Upper lobe of left lung (tissue), 6 donors: ENCODE measurements around the gene COA5. TPM values are rescaled to one million over a fixed set of nuclear protein-coding genes. Genes with fewer than 3 reads are reported as not detected.
A peak's percentile ranks its signal among the peaks of the same experiment; 100 is the strongest.

Experiments used
- ATAC-seq, 2 donors: fragments of 200-7000 bp; cut with Tn5 transposase; one replicate each; pipeline ENCODE4 v1.9.1; 2022; ENCODE audit warnings: mild to moderate bottlenecking in 2 of 2, moderate library complexity in 2 of 2; ENCODE audit not compliant: low FRiP score in 2 of 2
- DNase-seq, 2 donors: peaks; one replicate each; pipeline ENCODE4 v3.0.0-alpha.2; 2019 to 2020
- H3K27ac ChIP-seq, 4 donors: fragments of 200-600 bp; sonication (generic); one replicate each; pipeline ENCODE4 v1.5.1; 2016 to 2019
- H3K27me3 ChIP-seq, 4 donors: fragments of 200-600 bp; sonication (generic); one replicate each; pipeline ENCODE4 v1.5.1; 2017 to 2019
- H3K36me3 ChIP-seq, 4 donors: fragments of 200-600 bp; sonication (generic); one replicate each; pipeline ENCODE4 v1.5.1; 2016 to 2019
- H3K4me1 ChIP-seq, 4 donors: fragments of 200-600 bp; sonication (generic); one replicate each; pipeline ENCODE4 v1.5.1; 2018 to 2019
- H3K4me3 ChIP-seq, 4 donors: fragments of 200-600 bp; sonication (generic); one replicate each; pipeline ENCODE4 v1.5.1; 2017 to 2019; ENCODE audit warnings: mild to moderate bottlenecking in 2 of 4, moderate library complexity in 1 of 4
- H3K9me3 ChIP-seq, 4 donors: fragments of 200-600 bp; sonication (generic); one replicate each; pipeline ENCODE4 v1.5.1; 2018 to 2019
- EP300 ChIP-seq, 4 donors: sonication (generic); formaldehyde crosslinking; IDR thresholded peaks; one replicate each; pipeline ENCODE4 v1.5.1; 2017; ENCODE audit warnings: antibody characterized with exemption in 4 of 4, control low read depth in 2 of 4
- POLR2A ChIP-seq, 4 donors: fragments of 450-650 bp; IDR thresholded peaks; one replicate each; pipeline ENCODE4 v1.5.1; 2016 to 2017; ENCODE audit warnings: antibody characterized with exemption in 4 of 4, mild to moderate bottlenecking in 2 of 4
- POLR2AphosphoS5 ChIP-seq, 2 donors: sonication (generic); formaldehyde crosslinking; IDR thresholded peaks; one replicate each; pipeline ENCODE4 v1.5.1; 2017; ENCODE audit warnings: antibody characterized with exemption in 2 of 2
- WGBS, 2 donors: methylation state at CpG; one replicate each; pipeline ENCODE4 v1.1.5; 2017 to 2018; 5-methylcytosine and 5-hydroxymethylcytosine counted together
- total RNA-seq, 6 donors: library from RNA; depleted of rRNA in 4 of 6; stranded (reverse); fragments of >200 nt in 4 of 6; gene quantifications; one replicate each; pipeline versions ENCODE4 v1.1.0 to v1.2.1, GENCODE V29; 2016 to 2021
- TF ChIP-seq, protein P1 (sequence below), 6 experiments: fragments of 450-650 bp in 4 of 6; fragments of 200-600 bp in 2 of 6; sonication (generic) in 2 of 6; IDR thresholded peaks; one replicate each; pipeline ENCODE4 v1.5.1; 2016 to 2019; ENCODE audit warnings: antibody characterized with exemption in 6 of 6
- donor health status: DM: no; HTN: no; CAD: no; lungs with moderate emphysema.
- donor health status: DM: no; HTN: yes; CAD: no; lungs with severe emphysema.

The COA5 gene
- total RNA-seq, 6 donors from 2014 or later = 22.8 to 37.7 (median 27.0) TPM

DNA sequence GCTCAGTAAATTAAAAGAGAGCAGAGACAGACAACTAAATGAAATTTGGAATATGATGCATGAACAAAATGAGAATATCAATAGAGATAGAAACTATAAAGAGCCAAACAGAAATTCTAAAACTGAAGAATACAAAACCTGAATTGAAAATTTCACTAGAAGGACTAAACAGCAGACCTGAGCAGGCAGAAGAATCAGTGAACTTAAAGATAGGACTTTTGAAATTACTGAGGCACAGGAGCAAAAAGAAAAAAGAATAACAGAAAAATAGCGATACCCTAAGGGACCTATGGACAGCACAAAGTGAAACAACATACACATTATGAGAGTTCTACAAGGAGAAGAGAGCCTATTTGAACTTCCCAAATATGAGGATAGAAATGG lies 41.7 kb upstream of the COA5 start:
- no peak overlapping the region for H3K4me3 ChIP-seq
- TF ChIP-seq, protein P1, sequence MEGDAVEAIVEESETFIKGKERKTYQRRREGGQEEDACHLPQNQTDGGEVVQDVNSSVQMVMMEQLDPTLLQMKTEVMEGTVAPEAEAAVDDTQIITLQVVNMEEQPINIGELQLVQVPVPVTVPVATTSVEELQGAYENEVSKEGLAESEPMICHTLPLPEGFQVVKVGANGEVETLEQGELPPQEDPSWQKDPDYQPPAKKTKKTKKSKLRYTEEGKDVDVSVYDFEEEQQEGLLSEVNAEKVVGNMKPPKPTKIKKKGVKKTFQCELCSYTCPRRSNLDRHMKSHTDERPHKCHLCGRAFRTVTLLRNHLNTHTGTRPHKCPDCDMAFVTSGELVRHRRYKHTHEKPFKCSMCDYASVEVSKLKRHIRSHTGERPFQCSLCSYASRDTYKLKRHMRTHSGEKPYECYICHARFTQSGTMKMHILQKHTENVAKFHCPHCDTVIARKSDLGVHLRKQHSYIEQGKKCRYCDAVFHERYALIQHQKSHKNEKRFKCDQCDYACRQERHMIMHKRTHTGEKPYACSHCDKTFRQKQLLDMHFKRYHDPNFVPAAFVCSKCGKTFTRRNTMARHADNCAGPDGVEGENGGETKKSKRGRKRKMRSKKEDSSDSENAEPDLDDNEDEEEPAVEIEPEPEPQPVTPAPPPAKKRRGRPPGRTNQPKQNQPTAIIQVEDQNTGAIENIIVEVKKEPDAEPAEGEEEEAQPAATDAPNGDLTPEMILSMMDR (IDR thresholded peaks at IDR 0.05) = no peak
- TF ChIP-seq EP300 (IDR thresholded peaks at IDR 0.05) (no peak), POLR2AphosphoS5 (IDR thresholded peaks at IDR 0.05) (no peak), POLR2A (IDR thresholded peaks at IDR 0.05) (no peak)
- ATAC-seq (no peak), DNase-seq (no peak)
- H3K27me3 ChIP-seq = no peaks in the 10 kb centered on the region
- no peaks in the 10 kb centered on the region for H3K9me3 ChIP-seq
- peaks cover 0 to 32% (median 15%) of the 10 kb centered on the region in 4 donors for H3K36me3 ChIP-seq
- WGBS, 2 donors = 94 to 100% methylated on average over 1 of the region's 1 CpG
- peaks cover 0 to 8% (median 7%) of the 10 kb centered on the region in 4 donors for H3K4me1 ChIP-seq
- H3K27ac ChIP-seq = peak overlapping the region in 1 of 4 donors; percentile 38

DNA sequence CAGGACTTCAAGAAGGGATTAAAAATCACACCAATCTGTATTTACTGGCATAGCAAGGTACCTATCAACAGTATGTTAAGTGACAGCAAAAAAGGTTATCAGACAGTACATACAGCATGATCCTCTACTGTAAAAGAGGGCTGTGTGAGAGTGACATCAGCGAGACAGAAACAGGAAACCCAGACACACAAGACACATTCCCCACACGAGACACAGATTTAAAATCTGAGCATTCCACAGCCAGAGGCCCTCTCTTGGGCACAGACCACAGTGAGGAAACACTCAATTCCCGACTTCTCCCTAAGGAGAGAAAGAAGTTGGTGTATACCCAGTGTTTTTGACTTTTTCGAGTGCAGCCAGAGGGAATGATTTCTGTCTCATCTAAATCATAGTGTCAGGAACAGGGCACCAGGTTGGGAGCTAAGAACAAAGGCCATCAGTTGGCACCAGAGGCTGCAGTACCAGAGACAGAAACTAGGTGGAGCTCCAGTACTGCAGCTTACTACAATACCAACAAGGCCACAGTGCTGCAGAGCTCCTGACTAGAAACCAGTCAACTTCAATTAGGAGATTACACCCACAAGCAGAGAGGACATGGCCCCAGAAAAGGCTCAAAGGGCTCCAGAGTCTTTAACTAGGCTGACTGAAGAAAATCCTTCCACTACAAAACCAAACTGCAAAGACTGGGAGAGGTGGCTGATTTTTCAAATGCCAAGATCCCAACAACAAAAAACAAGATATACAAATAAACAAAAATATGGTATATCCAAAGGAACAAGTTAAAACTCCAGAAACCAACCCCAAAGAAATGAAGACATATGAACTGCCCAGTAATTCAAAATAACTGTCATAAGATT lies 41.1 kb upstream of the COA5 start:
- peak overlapping the region in 2 of 4 donors; percentile 28 to 38 for H3K27ac ChIP-seq
- H3K9me3 ChIP-seq = no peaks in the 10 kb centered on the region
- H3K27me3 ChIP-seq = no peaks in the 10 kb centered on the region
- peak in 1 of 2 donors; percentile 85 for DNase-seq
- TF ChIP-seq EP300 (IDR thresholded peaks at IDR 0.05) = no peak
- TF ChIP-seq, protein P1 (IDR thresholded peaks at IDR 0.05) = peak; percentile 92 to 96 (median 95)
- ATAC-seq = peak; percentile 94 to 96
- no peak overlapping the region for H3K4me3 ChIP-seq
- 15 to 21% methylated on average over 4 of the region's 4 CpGs for WGBS, 2 donors
- peaks cover 0 to 36% (median 15%) of the 10 kb centered on the region in 4 donors for H3K36me3 ChIP-seq
- H3K4me1 ChIP-seq = peaks cover 0 to 8% (median 6%) of the 10 kb centered on the region in 4 donors

- WGBS, 2 donors = 84 to 94% methylated on average over 4 of the region's 4 CpGs
- TF ChIP-seq, protein P1 (IDR thresholded peaks at IDR 0.05) = no peak
- no peak for TF ChIP-seq EP300 (IDR thresholded peaks at IDR 0.05)
- no peak for TF ChIP-seq POLR2AphosphoS5 (IDR thresholded peaks at IDR 0.05)
- no peak for TF ChIP-seq POLR2A (IDR thresholded peaks at IDR 0.05)
- Histone ChIP-seq H3K36me3 (peaks cover 0 to 38% (median 15%) of the 10 kb centered on the region in 4 donors), H3K4me3 (no peak overlapping the region), H3K27me3 (no peaks in the 10 kb centered on the region), H3K4me1 (peaks cover 0 to 12% (median 6%) of the 10 kb centered on the region in 4 donors), H3K27ac (no peak overlapping the region), H3K9me3 (no peaks in the 10 kb centered on the region)
- DNase-seq (no peak), ATAC-seq (no peak)
These were observed 40.1 kb upstream of the COA5 start for GRCh38 chr2:98648451-98648850.

DNA sequence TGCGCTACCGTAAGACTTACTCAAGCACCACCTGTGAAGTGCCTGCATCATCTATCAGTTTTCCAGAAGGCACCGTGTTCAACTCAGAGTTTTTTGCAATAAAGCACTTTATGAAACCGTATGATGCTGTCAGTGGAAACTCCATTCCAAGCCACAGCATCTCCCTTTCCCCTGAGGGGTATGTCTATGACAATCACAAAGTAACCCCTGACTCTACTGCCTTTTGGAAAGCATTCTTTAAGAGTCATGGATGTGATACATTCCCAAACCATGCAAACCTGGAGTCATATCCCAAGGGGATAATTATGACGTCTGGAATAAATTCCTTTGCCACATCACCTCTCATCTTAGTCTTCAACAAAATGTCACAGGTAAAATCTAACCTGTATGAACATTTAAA lies 39.3 kb upstream of the COA5 start:
- Histone ChIP-seq H3K4me3 (no peak overlapping the region), H3K36me3 (peaks cover 0 to 43% (median 15%) of the 10 kb centered on the region in 4 donors), H3K27ac (no peak overlapping the region), H3K27me3 (no peaks in the 10 kb centered on the region), H3K9me3 (no peaks in the 10 kb centered on the region), H3K4me1 (peaks cover 0 to 12% (median 6%) of the 10 kb centered on the region in 4 donors)
- DNase-seq (no peak), ATAC-seq (no peak)
- 83% methylated on average over 5 of the region's 5 CpGs for WGBS, 2 donors
- TF ChIP-seq POLR2AphosphoS5 (IDR thresholded peaks at IDR 0.05) (no peak), POLR2A (IDR thresholded peaks at IDR 0.05) (no peak), EP300 (IDR thresholded peaks at IDR 0.05) (no peak)
- TF ChIP-seq, protein P1 (IDR thresholded peaks at IDR 0.05) = no peak
